ENCODE results near the gene ZDHHC11B. TPM values are rescaled to one million over a fixed set of nuclear protein-coding genes. Genes with fewer than 3 reads are reported as not detected.
"Not testable (repeated sequence)": the region's sequence is repeated elsewhere in the genome, so short reads cannot be mapped to it uniquely, and the experiment has no call there.

The ZDHHC11B gene
- total RNA-seq, 1 donor from 2014 or later: 15.6 TPM

GRCh38 chr5:686172-686523 lies 98.4 kb downstream of the ZDHHC11B start:
- DNase-seq (ENCODE audit: low spot score): not testable (repeated sequence)

DNA sequence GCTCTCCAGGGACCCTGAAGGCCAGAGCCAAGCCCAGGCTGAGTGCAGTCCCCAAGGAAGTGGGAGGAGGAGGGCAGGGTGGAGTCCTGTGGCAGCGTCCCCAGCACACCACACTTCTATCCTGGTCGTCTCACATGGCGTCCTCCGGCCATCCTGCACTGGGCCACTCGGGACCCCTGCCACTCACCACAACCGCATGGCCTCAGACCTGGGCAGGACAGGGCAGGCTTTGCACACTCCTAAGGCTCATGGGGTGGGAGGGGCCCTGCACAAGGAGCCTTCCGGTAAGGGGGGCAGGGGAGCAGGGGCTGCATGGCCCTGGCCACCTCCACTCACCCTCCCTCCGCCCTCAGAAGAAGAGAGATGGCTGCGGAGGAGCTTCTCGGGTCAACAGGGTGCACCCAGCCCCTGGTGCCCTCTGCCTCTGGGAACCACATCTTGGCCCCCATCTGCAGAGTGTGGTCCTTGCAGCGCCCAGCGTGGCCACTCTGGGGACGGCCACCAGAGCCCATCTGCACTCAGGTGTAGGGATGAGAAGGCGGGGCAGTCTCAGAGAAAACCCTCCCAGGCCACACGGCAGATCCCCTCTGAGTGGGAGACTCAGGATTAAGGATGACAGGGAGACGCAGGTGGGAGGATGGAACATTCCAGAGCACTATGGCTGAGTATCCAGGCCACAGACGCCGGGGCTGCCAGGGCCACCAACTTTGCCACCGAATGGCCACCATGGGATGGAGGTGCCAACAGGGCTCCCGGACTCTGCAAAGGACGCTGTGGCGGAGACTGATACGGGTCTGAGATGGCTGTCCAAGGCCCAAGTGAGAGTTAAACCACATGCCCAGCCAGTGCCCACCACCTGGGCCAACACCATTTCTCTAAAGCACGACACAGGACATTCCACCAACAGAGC lies 99.0 kb downstream of the ZDHHC11B start:
- no peak for DNase-seq (ENCODE audit: low spot score)

- DNase-seq (ENCODE audit: low spot score): no peak
These were observed 99.7 kb downstream of the ZDHHC11B start for GRCh38 chr5:684751-685216.

- DNase-seq (ENCODE audit: low spot score): no peak
These were observed 100.7 kb downstream of the ZDHHC11B start for GRCh38 chr5:683551-684481.

DNA sequence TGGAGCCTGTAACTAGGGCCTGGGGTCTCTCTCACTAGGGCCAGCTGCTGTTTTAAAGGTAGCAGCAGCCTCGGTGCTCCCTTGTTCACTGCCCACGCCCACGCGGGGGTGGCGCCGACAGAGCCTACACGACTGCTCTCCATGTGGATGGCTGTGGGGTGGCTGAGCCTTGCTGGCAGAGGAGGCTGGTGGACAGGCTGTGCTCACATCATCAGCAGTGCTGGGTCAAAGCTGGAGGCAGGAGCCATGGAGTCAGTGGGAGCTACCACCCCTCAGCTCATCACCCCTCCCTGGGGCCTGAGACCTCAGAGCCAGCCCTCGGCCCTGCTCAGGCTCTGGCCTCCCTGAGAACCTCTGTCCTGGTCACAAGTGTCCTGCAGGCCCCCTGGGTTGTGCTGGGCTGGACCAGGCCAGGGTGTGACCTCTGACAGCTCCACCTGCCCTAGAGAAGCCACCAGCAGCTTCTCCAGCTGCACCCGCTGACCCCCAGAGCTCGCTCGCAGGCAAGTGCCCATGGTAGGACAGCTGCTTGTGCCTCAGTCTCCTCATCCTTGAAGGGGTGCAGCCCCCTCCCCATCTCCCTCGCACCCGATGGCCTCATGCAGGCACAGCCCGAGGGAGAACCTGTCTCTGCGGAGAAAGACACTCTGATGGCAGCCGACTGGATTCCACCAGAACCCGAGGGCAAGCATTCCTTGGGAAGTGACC lies 101.7 kb downstream of the ZDHHC11B start:
- DNase-seq (ENCODE audit: low spot score): peak; percentile 34

- peak; percentile 9 for DNase-seq (ENCODE audit: low spot score)
These were observed 102.3 kb downstream of the ZDHHC11B start for GRCh38 chr5:682216-682615.

DNA sequence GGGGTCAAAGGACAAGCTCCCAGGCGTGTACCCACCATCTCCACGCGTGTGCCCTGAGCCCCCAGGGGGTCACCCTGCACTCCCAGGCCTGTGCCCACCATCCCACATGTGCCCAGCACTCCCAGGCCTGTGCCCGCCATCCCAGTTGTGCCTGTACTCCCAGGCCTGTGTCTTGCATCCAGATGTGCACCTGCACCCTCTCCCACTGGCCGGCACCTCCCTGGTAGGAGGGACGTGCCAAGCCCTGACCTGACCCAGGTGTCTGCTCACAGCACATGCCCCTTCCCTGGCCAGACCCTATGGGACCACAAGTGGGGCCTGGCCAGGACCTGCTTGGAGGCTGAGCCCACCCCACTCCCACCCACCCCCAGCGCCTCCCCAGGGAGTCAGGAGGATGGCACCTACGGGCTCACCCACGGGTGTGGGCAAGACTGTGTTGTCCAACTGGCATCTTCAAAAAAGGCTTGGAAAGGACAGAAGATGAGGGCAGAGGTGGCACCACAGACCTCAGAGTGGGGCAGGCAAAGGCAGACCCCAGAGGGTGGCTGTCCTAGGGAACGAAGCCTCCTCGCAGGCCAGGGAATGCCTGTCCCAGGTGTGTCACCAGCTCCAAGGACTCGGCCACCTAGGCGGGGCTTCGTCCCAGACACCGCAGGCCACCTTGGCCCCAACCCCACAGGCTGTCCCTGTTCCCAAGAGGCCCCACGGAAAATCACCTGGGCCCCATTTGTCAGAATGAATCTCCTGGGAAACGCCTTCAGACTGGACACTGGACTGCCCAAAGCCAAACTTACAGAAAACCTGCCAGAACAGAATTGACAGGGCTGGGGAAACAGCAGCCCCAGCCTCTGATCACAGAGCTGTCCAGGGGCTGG lies 103.0 kb downstream of the ZDHHC11B start:
- peak; percentile 40 for DNase-seq (ENCODE audit: low spot score)

DNA sequence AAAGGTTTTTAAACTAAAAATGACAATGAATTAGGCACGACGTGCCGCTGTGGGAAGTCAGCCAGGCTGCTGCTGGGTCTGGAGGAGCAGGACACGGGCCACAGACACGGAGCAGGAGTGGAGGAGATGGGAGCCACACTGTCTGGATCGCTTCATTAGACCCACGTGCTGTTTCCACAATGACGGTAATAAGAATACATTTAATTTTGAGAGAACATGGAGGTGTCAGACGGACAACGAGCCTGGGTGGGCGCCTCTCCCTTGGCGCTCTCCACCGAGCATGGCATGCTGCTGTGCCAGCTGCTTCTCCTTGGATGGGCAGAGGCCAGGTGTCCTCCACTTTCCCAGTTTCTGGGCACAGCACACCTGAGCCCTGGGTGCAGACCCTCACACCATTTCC lies 103.7 kb downstream of the ZDHHC11B start:
- DNase-seq (ENCODE audit: low spot score): peak; percentile 22

DNA sequence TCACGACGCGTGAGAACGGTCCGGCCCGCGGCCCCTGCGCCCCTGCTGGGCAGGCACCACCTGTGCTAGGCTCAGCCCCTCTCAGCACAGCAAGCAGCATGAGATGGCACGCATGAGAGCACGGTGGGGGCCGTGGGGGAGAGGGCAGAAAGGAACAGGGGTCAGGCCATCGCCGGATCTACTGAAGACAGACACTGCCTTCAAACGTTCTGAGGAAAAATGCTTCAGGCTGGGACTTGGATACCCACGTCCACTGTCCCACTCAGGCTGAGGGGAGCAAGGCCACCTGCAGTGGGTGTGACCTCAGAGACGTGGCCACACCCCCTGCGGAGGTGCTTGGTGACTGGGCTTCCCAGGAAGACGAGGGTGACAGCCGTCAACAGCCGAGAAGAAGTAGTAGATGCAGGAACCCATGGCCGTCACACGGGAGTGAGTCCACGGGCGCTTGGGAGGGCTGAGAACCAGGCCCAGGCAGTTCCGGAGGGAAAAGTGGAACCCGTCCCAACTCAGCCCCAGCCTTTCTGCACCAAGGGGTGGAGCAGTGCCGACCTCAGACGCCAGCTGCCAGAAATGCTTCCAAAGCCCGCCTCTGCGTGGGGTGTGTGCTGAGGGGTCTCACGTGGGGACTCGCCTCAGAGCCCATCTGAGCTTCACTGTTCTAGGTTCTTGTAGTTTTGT lies 104.3 kb downstream of the ZDHHC11B start:
- DNase-seq (ENCODE audit: low spot score): not testable (repeated sequence)

DNA sequence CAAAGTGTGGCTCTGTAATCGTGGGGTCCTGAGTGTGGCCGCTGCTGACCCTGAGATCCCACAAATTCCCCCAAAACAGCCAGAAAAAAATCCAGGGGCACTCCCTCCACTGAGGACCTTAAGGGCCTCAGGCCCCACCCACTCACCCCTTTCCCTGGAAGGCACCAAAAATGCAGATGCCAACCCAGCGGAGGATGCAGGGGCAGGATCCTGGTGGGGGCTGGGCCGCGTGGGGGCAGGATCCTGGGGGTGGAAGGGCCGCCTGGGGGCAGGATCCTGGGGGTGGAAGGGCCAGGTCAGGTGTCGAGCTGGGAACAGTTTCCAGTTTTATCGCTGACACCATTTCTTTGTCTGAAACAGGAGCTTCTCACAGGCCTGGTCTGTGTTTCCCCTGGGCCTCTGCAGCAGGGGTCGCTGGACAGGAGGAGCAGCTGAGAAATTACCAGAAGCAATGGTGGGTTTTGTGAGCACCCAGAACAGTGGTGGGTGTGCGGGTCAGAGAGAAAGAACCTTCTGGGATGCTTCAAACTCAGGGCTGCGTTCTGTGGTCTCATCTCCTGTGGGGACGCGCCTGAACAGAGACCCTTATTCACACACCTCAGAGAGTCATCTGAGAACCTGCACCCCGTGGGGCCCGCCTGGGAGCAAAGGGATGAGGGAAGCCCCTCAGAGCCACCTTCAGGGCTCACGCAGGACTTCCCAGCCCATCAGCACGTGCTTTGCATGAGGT lies 105.2 kb downstream of the ZDHHC11B start:
- DNase-seq (ENCODE audit: low spot score): peak; percentile 45

DNA sequence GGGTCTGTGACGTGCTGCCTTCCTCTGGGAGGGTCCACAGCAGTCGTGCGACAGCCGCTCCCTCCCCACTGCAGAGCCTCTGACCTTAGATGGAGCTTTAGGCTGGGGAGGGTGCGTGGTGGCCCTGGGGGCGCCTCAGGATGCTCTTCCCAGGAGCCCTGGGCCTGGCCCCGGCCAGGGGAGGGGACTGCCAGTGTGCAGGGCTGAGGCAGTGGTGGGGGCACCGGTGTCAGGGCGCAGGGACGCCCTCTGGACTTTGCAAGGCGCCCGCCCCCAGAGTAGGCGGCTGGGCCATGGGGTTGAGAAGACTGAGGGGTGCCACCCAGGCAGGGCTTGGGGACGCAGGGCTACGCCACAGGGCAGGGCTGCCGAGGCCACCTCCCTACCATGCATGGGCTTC lies 106.0 kb downstream of the ZDHHC11B start:
- peak; percentile 35 for DNase-seq (ENCODE audit: low spot score)

- DNase-seq (ENCODE audit: low spot score): peak; percentile 40
These were observed 107.1 kb downstream of the ZDHHC11B start for GRCh38 chr5:677131-678101.

DNA sequence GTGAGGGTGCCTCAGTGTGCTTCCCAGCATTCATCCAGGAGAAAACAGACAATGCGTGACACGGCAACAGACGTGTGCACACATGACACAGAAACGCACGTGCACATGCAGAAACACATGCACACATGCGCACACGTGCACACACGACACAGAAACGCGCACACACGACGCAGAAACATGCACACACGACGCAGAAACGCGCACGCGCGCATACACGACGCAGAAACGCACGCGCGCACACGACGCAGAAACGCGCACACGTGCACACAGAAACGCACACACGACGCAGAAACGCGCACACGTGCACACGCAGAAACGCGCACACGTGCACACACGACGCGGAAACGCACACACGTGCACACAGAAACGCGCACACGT lies 107.8 kb downstream of the ZDHHC11B start:
- no peak for DNase-seq (ENCODE audit: low spot score)

DNA sequence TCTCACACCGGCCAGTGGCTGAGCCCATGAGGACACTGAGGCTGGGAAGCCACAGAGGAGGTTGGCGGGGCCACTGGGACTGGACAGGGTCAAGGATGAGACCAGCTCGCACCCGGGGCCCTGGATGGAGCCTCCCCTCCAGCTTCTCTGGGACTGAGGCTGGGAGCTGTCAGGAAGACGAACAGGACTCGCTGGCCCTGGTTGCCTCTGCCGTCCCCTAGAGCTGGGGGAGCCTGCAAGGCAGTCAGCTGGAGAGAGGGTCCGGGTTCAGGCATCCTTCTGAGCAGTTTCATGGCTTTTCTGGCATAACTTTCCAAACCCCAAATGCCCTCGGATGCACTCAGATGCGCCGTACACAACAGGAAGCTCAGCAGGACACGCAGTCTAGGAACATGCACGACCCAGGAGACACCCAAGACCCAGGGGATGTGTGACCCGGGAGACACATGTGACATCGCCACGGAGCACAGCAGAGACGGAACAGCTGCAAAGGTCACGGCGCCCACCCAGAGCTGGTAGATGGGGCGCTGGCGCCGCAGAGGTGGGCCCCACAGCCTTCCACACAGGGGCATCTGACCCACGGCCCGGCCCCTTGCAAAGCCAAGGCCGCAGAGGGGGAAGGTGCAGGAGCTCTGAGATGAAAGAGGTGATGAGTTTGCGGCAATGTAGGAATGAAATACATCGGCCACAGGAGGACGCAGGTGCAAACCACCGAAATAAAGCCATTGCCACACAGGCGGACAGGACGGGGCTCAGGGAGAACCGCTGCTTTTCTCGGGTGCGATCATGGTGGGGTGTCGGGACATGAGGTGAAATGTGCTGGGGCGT lies 108.4 kb downstream of the ZDHHC11B start:
- DNase-seq (ENCODE audit: low spot score): peak; percentile 41

DNA sequence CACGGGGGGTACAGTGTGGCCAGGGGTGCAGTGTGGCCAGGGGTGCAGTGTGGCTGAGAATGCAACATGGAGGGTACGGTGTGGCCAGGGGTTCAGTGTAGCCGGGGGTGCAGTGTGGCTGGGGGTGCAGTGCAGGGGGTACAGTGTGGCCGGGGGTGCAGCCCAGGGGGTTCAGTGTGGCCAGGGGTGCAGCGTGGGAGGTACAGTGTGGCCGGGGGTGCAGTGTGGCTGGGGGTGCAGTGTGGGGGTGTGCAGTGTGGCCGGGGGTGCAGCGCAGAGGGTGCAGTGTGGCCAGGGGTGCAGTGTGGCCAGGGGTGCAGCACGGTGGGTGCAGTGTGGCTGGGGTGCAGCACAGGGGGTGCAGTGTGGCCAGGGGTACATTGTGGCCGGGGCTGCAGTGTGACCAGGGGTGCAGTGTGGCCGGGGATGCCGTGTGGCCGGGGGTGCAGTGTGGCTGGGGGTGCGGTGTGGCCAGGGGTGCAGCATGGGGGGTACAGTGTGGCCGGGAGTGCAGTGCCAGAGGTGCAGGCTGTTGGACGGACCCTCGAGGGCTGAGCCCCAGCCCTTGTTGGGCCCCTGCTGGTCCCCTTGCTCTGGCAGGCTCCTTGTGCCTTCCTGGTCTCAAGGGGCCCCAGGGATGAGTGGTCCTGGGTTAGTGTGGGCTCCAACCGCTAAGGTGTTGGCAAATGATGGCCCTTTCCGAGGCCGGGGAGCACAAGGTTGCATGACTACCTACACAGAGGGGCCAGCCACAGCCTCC lies 109.2 kb downstream of the ZDHHC11B start:
- DNase-seq (ENCODE audit: low spot score): no peak

- no peak for DNase-seq (ENCODE audit: low spot score)
These were observed 109.9 kb downstream of the ZDHHC11B start for GRCh38 chr5:674630-675011.

Data from ureter (tissue), 1 donor.